Stimulated activated CD8-positive, alpha-beta memory T cell treated with anti-CD3 and anti-CD28 coated beads, Interleukin-12 subunit alpha, Interleukin-12 subunit beta, amount 100 ng/mL, for 24 hours (primary cell): ENCODE data around the gene B3GAT2.

Experiments
- DNase-seq: peaks from one replicate; pipeline ENCODE4 v3.0.0-alpha.2; 2020; ENCODE audit errors: extremely low read depth

B3GAT2 gene

DNA sequence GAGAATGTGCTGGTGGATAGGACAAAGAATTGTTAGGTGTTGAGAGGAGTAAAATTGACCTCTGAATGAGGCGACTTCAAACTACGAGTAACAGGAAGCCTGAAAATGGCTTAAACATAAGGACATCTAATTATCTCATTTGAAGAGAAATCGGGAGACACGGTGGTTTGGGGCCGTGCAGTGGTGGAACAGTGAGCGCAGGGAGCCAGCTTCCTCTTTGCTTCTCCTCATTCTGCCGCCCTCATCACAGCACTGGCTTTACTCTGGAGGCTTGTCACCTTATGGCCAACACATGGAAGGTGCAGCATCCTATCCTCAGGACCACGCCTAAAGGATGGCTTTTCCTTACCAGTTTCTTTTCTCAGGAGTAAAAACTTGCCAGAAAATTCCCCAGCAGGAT is 114.3 kb downstream of the B3GAT2 start:
- DNase-seq: no peak

DNA sequence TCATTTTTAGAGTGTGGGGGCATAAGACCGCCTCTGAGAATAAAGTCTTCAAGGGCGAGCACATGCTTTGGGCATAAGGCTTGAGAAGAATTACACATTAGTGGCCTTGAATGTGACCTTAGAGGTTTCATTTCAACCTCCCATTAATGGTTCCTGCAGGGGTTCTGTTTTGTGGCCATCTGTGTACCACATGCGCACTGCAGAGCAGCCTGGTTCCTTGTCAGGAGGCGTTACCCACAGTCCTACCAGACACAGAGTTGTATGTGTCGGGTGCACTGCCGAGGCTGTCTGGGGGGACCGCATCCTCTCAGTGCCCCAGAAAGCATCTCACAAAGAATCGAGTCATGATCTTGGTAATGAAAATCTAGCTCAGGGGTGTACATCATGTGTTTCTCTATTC is 115.7 kb downstream of the B3GAT2 start:
- DNase-seq: no peak

DNA sequence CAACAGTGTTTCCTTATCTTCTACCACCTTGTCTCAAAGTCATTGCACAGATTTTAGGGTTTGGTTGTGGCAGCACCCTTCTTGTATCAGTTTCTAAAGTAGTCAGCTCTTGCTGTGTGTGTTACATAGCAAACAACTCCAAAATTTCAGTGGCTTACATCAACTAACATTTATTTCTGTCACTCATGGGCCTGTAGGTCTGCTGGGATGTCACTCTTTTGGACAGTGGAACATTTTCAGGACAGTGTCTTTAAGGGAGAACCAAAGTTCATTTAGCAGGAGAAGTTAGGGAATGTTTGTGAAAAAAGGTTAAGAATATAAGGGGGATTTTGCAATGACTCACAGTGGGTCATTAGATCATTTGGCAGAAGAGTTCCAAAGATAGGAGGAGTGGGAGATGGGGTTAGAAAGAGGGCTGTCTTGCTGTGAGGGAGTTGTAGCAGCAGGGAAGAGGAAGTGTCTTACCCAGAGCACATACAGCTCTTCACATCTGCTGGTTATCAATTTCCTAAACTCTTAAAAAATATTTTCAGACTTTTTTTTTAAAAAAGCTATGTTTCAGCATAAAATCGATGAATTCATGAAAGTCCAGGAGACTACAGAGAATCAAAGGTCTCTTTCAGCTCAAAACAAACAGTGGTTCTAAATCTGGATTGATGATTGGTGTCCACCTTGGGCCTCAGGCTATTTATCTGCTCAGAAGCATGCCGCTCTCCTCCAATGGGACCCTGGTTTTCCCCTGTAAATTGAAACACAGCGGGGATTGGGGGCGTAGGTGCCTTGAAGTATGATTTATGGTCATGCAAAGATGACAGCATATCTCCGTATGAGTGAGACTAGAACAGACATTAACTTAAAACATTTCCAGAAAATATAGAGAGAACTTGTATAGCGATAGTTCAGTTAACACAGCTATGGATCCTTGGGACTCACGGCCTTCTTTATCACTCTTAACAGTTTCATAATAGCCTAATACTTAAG is 117.3 kb downstream of the B3GAT2 start:
- no peak for DNase-seq

DNA sequence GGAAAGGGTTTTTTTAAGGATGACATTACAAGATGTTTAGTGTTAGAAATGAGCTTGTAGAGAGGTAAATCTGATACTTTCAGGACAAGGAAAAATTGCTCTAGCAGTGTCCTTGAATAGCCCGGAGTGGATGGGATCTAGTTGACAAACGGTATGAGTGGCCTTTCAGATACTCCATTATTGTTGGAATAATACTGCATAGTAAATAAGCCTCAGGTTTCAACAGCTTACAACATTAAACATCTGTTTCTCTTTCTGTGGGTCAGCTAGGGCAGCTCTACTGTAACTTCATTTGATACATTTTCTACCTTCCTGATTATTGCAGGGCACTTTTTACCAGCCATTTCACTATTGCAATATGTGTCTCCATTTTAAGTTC is 118.0 kb downstream of the B3GAT2 start:
- DNase-seq: no peak

DNA sequence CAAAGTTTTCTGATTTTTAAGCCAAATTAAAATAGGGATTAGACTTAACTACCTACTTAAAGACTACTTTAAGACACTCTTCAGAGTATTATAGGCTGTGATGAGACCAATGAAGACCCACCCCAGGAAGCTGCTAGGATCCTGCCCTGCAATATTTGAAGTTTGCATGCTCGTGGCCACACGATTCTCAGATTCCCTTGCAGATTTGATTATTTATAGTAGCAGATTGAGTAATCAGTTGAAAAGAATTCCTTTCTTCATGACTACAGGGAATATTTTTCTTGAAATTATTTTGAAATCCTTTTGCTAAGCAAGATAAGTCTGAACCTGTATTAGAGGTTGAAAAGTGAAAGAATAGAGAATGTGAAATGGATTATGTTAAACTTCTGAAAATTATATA is 122.3 kb downstream of the B3GAT2 start:
- no peak for DNase-seq

DNA sequence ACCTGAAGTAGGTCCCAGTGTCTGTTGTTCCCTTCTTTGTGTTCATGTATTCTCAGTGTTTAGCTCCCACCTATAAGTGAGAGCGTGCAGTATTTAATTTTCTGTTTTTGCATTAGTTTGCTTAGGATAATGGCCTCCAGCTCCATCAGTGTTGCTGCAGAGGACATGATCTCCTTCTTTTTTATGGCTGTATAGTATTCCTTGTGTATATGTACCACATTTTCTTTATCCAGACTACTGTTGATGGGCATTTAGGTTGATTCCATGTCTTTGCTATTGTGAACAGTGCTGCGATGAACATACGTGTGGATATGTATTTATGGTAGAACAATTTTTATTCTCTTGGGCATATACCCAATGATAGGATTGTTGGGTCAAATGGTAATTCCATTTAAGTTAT is 125.4 kb downstream of the B3GAT2 start:
- DNase-seq: no peak

DNA sequence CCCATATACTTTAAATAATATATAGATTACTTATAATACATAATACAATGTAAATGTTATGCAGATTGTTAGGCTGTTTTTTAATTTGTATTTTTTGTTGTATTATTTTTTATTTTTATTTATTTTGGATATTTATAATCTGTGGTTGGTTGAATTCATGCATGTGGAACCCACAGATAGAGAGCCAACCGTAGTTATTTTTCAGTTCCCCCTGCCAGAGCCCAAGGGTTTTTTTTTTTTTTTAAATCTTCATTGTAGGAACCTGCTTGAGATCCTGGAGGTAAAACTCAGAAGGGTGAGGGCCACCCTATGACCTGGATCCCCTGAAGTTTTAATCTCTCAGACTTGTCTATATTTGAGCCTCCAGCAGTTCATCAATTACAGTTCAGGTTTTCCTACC is 133.2 kb downstream of the B3GAT2 start:
- no peak for DNase-seq

DNA sequence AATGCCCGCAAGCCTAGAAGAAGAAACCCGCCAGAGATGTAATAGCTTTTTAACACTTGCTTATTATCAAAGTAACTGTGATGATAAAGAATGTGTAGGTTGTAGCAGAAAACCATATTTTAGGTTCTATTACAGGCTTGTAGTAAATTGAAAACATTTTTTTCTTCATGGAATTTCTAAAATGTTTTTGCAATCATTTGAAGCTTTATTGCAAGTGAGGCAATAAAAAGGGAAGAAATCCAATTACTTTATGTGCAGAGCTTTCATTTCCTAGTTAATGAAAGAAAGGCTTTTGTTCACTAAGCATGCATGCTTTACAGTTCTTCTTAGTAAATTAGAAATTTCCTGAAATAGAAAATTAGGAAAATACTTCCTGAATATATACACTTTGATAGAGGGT is 135.1 kb downstream of the B3GAT2 start:
- DNase-seq: no peak

DNA sequence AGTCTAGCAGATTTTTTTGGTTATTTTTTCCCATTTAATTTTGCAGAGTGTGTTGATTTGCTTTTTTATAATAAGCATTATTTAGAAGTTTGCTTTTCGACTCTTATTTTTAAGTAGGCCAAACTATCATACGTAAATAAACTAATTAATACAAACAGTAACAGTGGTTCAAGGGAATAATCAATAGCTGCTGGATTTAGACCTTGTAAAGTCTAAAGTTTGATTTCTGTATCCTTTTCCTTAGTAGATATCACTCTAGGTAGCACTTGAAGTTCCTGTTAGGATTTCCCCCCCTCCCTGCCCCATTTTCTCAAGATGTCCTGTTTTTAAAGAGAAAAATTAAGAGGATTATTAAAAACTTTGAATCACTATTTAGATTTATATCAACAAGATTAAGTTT is 136.1 kb downstream of the B3GAT2 start:
- no peak for DNase-seq

DNA sequence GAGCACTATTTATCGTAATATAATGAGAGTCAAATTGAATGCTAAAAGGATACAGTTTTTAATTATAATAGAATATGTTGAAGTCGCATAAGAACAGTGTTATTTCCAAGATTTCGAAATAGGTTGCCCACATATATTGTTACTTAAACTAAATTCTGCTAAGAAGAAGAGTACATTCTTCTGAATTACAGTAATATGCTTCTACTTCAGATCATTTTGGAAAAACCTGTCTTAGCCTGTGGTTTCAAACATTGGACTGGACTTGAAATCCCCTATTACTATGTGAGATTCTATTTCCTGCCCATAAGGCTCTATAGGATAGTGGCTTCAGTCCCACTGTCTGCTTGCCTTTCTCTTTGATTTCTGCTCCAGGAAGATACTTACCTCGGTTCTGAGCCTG is 137.2 kb downstream of the B3GAT2 start:
- no peak for DNase-seq

DNA sequence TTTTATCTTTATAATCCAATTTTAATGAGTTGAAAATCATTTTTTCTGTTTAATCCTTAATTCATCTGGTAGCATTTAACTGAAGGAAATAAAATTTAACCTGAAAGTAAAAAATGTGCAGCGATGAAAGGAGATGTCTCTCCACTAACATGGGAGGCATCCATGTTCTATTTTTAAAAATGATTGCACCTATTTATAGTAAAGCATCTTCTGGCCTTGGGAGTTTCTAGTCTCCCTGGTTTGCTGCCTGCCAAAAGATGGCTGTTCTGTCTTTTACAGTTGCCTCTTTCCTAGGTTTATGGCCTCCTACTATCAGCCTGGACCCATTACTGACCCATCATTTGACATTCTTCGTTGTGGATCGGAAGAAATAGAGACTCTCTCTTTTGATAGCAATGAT is 143.0 kb downstream of the B3GAT2 start:
- DNase-seq: no peak

DNA sequence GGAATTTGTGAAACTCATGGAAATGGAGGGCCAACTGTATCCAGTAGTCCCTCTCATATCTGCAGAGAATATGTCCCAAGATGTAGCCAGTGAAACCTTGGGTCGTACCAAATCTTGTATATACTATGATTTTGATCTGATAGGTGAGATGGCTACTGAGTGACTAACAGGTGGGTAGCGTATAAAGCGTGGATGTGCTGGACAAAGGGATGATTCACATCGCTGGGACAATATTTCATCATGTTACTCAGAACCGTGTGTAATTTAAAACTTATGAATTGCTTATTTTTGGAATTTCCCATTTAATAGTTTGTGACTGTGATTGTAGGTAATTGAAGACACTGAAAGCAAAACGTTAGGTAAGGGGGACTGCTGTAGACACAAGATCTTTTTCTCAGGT is 145.1 kb downstream of the B3GAT2 start:
- DNase-seq: no peak
